ENCODE measurements around the gene VAMP7. TPM values are rescaled to one million over a fixed set of nuclear protein-coding genes. Genes with fewer than 3 reads are reported as not detected.
A peak's percentile ranks its signal among the peaks of the same experiment; 100 is the strongest.

Gene VAMP7
- total and polyA plus RNA-seq, 2 of the 13 experiments (the other 11 are each of a cell fraction or from before 2014, with no cell fraction given): 13.4 to 20.7 TPM

- no TSS peak for BruUV-seq (replicated peaks)
- Histone ChIP-seq H3K36me3 (replicated peaks in 1 of 2; ENCODE audit: control insufficient read depth in 1 of 2, insufficient read depth in 2 of 2, low read length in 2 of 2) (peaks cover 0 to 17% of the 10 kb centered on the region in 2 experiments; a peak in 3 of 5 replicates), H3K4me2 (ENCODE audit: low read depth, low read length) (no peak overlapping the region), H3K4me3 (replicated peaks in 1 of 3; ENCODE audit: insufficient read depth in 1 of 3, low read depth in 2 of 3, low read length in 3 of 3) (no peak overlapping the region), H3K9ac (ENCODE audit: insufficient read depth, low read depth, low read length) (no peak overlapping the region), H3K79me2 (ENCODE audit: insufficient read depth, low read length) (no peaks in the 10 kb centered on the region), H4K20me1 (ENCODE audit: insufficient read depth, low read length) (no peaks in the 10 kb centered on the region), H3K9me3 (ENCODE audit: low read length) (peaks cover 73% of the 10 kb centered on the region), H2AFZ (ENCODE audit: low read length) (no peak overlapping the region), H3K27me3 (ENCODE audit: control insufficient read depth in 1 of 2, insufficient read depth in 2 of 2, low read length in 2 of 2) (no peaks in the 10 kb centered on the region), H3K4me1 (ENCODE audit: insufficient read depth, low read length) (no peaks in the 10 kb centered on the region), H3K27ac (ENCODE audit: extremely low read length, insufficient read depth, low read length) (no peak overlapping the region)
- ChIA-PET CTCF (ENCODE audit: low intra/inter-chr PET ratio, low total read pairs) (no interaction called here), POLR2A (no interaction called here)
- FAIRE-seq (peak; percentile 77), ATAC-seq (no peak), DNase-seq (ENCODE audit: low spot score) (no peak)
- in situ Hi-C loops (cut with HindIII; ENCODE audit: extremely low pct_ligation_motif_present, low pct_unique_long_range_greater_than_20kb): no loop called here
- intact Hi-C loops (cut with micrococcal nuclease; ENCODE audit: unreplicated experiment): no loop called here
- WGBS (ENCODE audit: low lambda C conversion rate): 61% methylated on average over 3 of the region's 3 CpGs
- TF ChIP-seq, protein P1, sequence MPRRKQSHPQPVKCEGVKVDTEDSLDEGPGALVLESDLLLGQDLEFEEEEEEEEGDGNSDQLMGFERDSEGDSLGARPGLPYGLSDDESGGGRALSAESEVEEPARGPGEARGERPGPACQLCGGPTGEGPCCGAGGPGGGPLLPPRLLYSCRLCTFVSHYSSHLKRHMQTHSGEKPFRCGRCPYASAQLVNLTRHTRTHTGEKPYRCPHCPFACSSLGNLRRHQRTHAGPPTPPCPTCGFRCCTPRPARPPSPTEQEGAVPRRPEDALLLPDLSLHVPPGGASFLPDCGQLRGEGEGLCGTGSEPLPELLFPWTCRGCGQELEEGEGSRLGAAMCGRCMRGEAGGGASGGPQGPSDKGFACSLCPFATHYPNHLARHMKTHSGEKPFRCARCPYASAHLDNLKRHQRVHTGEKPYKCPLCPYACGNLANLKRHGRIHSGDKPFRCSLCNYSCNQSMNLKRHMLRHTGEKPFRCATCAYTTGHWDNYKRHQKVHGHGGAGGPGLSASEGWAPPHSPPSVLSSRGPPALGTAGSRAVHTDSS (CRISPR knock-in tag; conservative IDR thresholded peaks at IDR 0.05): no peak
- no peak for TF ChIP-seq ZNF282 (IDR thresholded peaks at IDR 0.05; ENCODE audit: partially characterized antibody)
- TF ChIP-seq, protein P2, sequence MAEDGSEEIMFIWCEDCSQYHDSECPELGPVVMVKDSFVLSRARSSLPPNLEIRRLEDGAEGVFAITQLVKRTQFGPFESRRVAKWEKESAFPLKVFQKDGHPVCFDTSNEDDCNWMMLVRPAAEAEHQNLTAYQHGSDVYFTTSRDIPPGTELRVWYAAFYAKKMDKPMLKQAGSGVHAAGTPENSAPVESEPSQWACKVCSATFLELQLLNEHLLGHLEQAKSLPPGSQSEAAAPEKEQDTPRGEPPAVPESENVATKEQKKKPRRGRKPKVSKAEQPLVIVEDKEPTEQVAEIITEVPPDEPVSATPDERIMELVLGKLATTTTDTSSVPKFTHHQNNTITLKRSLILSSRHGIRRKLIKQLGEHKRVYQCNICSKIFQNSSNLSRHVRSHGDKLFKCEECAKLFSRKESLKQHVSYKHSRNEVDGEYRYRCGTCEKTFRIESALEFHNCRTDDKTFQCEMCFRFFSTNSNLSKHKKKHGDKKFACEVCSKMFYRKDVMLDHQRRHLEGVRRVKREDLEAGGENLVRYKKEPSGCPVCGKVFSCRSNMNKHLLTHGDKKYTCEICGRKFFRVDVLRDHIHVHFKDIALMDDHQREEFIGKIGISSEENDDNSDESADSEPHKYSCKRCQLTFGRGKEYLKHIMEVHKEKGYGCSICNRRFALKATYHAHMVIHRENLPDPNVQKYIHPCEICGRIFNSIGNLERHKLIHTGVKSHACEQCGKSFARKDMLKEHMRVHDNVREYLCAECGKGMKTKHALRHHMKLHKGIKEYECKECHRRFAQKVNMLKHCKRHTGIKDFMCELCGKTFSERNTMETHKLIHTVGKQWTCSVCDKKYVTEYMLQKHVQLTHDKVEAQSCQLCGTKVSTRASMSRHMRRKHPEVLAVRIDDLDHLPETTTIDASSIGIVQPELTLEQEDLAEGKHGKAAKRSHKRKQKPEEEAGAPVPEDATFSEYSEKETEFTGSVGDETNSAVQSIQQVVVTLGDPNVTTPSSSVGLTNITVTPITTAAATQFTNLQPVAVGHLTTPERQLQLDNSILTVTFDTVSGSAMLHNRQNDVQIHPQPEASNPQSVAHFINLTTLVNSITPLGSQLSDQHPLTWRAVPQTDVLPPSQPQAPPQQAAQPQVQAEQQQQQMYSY (CRISPR knock-in tag; IDR thresholded peaks at IDR 0.05): no peak
- TF ChIP-seq ZNF552 (CRISPR knock-in tag; IDR thresholded peaks at IDR 0.05; ENCODE audit: borderline replicate concordance): no peak
- TF ChIP-seq ZSCAN9 (CRISPR knock-in tag; IDR thresholded peaks at IDR 0.05; ENCODE audit: borderline replicate concordance): no peak
- TF ChIP-seq MTERF4 (CRISPR knock-in tag; IDR thresholded peaks at IDR 0.05): no peak
- no peak for TF ChIP-seq ZNF20 (CRISPR knock-in tag; IDR thresholded peaks at IDR 0.05)
- no peak for TF ChIP-seq RERE (CRISPR knock-in tag; IDR thresholded peaks at IDR 0.05; ENCODE audit: low read depth)
- no peak for TF ChIP-seq STAT5B (CRISPR knock-in tag; IDR thresholded peaks at IDR 0.05)
- no peak for TF ChIP-seq NR1H2 (CRISPR knock-in tag; IDR thresholded peaks at IDR 0.05; ENCODE audit: borderline replicate concordance, low read depth)
- peak; percentile 47 for TF ChIP-seq FOSL2 (CRISPR knock-in tag; IDR thresholded peaks at IDR 0.05)
- no peak for TF ChIP-seq SIX1 (CRISPR knock-in tag; IDR thresholded peaks at IDR 0.05; ENCODE audit: borderline replicate concordance)
- TF ChIP-seq ZFP36 (IDR thresholded peaks at IDR 0.05; ENCODE audit: borderline replicate concordance, low read depth, low read length, partially characterized antibody): no peak
- TF ChIP-seq FOSL1 (CRISPR knock-in tag; IDR thresholded peaks at IDR 0.05; ENCODE audit: borderline replicate concordance): peak; percentile 15; the same call in 1 of the 2 replicates
Measured at GRCh38 chrX:155888139-155888538, 7.0 kb downstream of the VAMP7 start.
